Measurements from ENCODE around the gene DHX40.
"Not testable (repeated sequence)": the region's sequence is repeated elsewhere in the genome, so short reads cannot be mapped to it uniquely, and the experiment has no call there.

Gene DHX40

DNA sequence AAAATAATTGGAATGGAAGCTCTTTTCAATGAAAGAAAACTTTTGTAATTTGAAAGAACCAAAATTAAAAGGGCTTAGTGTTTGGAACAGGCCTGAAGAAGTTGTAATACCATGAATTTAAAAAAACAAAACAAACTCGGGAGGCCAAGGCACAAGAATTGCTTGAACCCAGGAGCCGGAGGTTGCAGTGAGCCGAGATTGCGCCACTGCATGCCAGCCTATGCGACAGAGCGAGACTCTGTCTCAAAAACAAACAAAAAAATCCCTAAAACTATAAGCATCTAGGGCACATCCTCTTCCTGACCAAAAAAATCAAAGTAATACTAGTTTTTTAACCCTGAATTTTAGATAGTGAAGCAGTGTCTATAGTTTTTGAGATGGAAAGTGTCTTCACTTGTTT is 67.0 kb downstream of the DHX40 start:
- no peak for DNase-seq

DNA sequence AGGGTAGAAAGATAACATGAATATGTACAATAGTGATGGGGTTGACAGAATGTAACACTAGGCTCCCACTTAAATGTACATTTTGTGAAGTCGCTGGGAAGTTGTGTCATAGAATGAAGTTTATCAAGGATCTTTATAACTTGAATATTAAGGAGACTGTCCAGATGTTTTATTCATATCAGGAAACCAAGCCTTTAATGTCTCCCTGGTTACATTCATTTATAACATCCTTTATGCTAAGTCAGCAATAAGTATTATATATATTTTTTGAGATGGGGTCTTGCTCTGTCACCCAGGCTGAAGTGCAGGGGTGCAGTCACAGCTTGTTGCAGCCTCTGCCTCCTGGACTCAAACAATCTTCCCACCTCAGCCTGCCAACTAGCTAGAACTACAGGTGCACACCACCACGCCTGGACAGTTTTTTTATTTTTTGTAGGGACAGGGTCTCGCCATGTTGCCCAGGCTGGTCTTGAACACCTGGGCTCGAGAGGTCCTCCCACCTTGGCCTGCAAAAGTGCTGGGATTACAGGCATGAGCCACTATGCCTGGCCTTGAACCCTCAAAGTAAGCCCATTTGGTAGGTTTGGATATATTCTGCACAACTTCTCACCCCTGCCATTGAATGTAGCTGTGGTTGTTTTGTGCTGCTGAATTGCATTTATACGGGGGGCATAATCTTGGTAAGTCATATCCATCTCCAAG is 68.4 kb downstream of the DHX40 start:
- no peak for DNase-seq

- DNase-seq: no peak
These were observed 69.5 kb downstream of the DHX40 start for GRCh38 chr17:59634632-59635541.

DNA sequence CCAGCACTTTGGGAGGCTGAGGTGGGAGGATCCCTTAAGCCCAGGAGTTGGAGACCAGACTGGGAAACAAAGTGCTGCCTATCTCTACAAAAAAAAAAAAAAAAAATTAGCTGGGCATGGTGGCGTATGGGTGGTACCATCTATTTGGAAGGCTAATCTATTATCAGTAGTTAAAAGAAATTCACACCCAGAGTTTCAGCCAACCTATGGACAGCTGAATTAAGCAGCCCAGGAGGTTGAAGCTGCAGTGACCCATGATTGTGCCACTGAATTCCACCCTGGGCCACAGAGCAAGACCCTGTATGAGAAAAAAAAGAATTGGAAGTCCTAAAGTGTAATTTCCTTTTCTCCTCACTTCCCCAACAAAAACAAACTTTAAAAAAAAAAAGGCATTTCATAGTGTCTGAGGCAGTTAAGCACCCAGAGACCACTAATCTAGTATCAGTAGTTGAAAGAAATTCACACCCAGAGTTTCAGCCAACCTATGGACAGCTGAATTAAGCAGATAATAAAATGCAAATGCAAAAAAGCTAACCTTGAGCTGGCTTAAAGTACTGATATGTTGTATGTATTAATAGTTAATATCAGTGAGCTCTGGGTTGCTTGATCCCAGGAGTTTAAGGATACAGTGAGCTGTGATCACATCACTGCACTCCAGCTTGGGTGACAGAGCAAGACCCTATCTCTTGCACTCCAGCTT is 72.4 kb downstream of the DHX40 start:
- DNase-seq: no peak

- DNase-seq: no peak
These were observed 73.1 kb downstream of the DHX40 start for GRCh38 chr17:59638553-59638952.

- no peak for DNase-seq
These were observed 76.5 kb downstream of the DHX40 start for GRCh38 chr17:59641799-59642484.

DNA sequence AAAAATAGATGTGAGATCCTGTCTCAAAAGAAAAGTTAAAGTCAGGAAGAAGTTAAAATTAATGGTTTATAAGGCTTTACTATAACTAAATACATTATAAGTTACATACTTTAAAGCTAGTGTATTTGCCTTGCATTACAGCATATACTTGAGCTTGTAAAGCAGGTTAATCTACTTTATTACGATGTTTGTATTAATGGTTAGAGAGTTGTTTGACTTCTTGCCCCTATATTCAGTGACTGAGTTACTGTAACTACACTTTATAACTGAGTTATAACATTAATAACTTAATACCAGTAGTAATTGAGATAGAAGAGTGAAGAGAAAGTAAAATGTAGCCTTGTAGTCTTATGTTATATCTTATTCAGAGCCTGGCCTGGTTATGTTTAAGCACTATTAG is 77.2 kb downstream of the DHX40 start:
- DNase-seq: no peak

DNA sequence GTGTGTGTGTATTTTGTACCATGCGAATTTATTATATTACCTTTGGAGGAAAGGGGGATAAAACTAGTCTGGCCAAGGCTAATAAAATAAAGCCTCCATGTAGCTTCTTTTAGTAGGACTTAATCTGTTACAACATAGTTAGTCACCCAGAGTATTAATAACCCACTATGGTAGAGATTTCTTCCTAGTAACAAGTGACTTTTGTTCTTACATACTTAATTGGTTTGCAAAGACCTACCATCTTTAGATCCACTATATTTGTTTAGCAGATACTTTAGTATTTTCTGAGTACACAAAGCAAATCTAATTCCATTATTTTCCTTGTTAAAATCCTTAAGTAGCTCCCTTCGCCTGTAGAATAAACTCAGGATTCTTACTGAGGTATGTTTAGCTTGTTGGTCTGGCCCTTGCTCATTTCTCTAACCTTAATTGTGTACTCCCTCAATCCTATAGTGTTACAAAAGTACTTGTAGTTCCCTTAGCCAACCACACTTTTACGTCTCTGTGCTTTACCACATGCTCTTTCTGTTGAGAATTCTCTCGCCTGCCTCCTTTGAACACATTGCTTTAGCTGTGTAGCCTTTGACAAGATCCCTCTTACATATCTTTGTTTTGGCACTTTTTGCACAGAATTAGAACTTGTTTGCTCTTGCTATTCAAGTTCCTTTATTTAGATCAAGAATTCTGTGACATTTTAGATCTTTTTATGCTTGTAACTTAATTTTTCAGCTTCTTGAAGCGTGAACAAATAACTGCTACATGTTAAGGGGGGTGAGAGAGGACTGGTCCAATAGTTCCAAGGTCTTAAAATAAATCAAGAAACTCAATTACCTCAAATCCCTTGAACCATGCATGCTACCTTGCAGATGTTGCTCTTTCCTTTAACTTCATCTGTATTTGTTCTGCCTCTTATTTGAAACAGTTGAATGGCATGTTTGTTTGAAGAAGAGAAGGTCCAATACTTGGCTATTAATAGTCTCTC is 78.0 kb downstream of the DHX40 start:
- DNase-seq: no peak

DNA sequence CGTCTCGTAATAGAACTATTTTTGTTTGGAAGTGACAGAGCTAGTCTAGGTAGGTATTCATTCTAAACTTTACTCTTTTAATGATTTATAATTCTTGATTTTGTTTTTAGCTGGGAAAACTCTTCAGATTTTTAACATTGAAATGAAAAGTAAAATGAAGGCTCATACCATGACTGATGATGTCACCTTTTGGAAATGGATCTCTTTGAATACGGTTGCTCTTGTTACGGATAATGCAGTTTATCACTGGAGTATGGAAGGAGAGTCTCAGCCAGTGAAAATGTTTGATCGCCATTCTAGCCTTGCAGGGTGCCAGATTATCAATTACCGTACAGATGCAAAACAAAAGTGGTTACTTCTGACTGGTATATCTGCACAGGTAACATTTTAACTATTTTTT is 81.9 kb downstream of the DHX40 start:
- no peak for DNase-seq

GRCh38 chr17:59649886-59650285 is 84.5 kb downstream of the DHX40 start:
- DNase-seq: no peak

GRCh38 chr17:59650642-59651041 is 85.2 kb downstream of the DHX40 start:
- no peak for DNase-seq

DNA sequence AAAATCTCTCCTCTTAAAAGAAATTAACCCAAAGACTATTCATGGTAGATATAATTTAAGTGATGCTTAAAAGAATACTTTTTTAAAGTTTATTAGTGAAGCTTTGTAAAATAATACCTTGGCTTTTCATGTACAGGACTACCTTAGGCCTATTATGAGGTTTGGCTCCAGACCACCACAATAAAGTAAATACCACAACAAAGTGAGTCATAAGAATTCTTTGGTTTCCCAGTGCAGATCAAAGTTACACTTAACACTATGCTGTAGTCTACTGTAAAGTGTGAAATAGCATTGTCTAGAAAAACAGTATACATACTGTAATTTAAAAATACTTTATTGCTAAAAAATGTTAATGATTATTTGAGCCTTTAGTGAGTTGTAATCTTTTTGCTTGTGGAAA is 85.9 kb downstream of the DHX40 start:
- DNase-seq: no peak

GRCh38 chr17:59652119-59652518 is 86.7 kb downstream of the DHX40 start:
- DNase-seq: no peak

GRCh38 chr17:59656624-59657023 is 91.2 kb downstream of the DHX40 start:
- not testable (repeated sequence) for DNase-seq

Measured in activated CD8-positive, alpha-beta memory T cell treated with anti-CD3 and anti-CD28 coated beads, Interleukin-2, amount 50 U/mL, for 4 hours (primary cell).